ENCODE data around the gene LTBP3.

- TF ChIP-seq CTCF (IDR thresholded peaks at IDR 0.05) (no peak), POLR2A (IDR thresholded peaks at IDR 0.05) (no peak)
These were observed 16.8 kb upstream of the LTBP3 start for GRCh38 chr11:65574811-65575567.

Data from adrenal gland (tissue), 5 donors.